Amygdala (tissue), 56 donors: ENCODE results near the gene SLC19A3.

Experiments
- DNase-seq, 56 donors: peaks; one replicate each; lab custom pipeline; 2025; lab: John Stamatoyannopoulos, UW

The SLC19A3 gene

GRCh38 chr2:227634201-227634600 lies 83.6 kb downstream of the SLC19A3 start:
- DNase-seq, result no peak
